HG02840 (cell line): Measurements from ENCODE around the gene BMPR2.
"Not testable (repeated sequence)": the region's sequence is repeated elsewhere in the genome, so short reads cannot be mapped to it uniquely, and the experiment has no call there.

ENCODE experiments used
- ATAC-seq: cut with Tn5 transposase; IDR thresholded peaks from one replicate; pipeline ENCODE4 v1.9.1; 2021; ENCODE audit warnings: mild to moderate bottlenecking, moderate library complexity, moderate number of reproducible peaks; ENCODE audit not compliant: unreplicated experiment, low FRiP score

The BMPR2 gene

GRCh38 chr2:202514732-202515131 lies 138.6 kb downstream of the BMPR2 start:
- no peak for ATAC-seq

- no peak for ATAC-seq
Measured at GRCh38 chr2:202519453-202519852, 143.3 kb downstream of the BMPR2 start.

GRCh38 chr2:202521470-202521869 lies 145.3 kb downstream of the BMPR2 start:
- ATAC-seq, result no peak

- no peak for ATAC-seq
Measured at GRCh38 chr2:202529389-202529788, 153.3 kb downstream of the BMPR2 start.

- no peak for ATAC-seq
Measured at GRCh38 chr2:202530038-202530437, 153.9 kb downstream of the BMPR2 start.

- not testable (repeated sequence) for ATAC-seq
Measured at GRCh38 chr2:202535290-202535689, 159.2 kb downstream of the BMPR2 start.

GRCh38 chr2:202541137-202541536 lies 165.0 kb downstream of the BMPR2 start:
- no peak for ATAC-seq

GRCh38 chr2:202542142-202542541 lies 166.0 kb downstream of the BMPR2 start:
- ATAC-seq, result no peak

- no peak for ATAC-seq
Measured at GRCh38 chr2:202545523-202545922, 169.4 kb downstream of the BMPR2 start.

- ATAC-seq, result no peak
Measured at GRCh38 chr2:202545931-202546330, 169.8 kb downstream of the BMPR2 start.

GRCh38 chr2:202546499-202547141 lies 170.5 kb downstream of the BMPR2 start:
- not testable (repeated sequence) for ATAC-seq

GRCh38 chr2:202548240-202548639 lies 172.1 kb downstream of the BMPR2 start:
- ATAC-seq, result no peak

GRCh38 chr2:202551000-202551399 lies 174.9 kb downstream of the BMPR2 start:
- not testable (repeated sequence) for ATAC-seq

GRCh38 chr2:202555356-202555755 lies 179.2 kb downstream of the BMPR2 start:
- no peak for ATAC-seq

GRCh38 chr2:202560200-202560599 lies 184.1 kb downstream of the BMPR2 start:
- ATAC-seq, result no peak

- no peak for ATAC-seq
Measured at GRCh38 chr2:202564226-202564625, 188.1 kb downstream of the BMPR2 start.

GRCh38 chr2:202566286-202566685 lies 190.2 kb downstream of the BMPR2 start:
- ATAC-seq, result no peak

- ATAC-seq, result no peak
Measured at GRCh38 chr2:202574541-202574940, 198.4 kb downstream of the BMPR2 start.

GRCh38 chr2:202575194-202575593 lies 199.1 kb downstream of the BMPR2 start:
- ATAC-seq, result not testable (repeated sequence)

- ATAC-seq, result no peak
Measured at GRCh38 chr2:202577250-202578183, 201.4 kb downstream of the BMPR2 start.

- not testable (repeated sequence) for ATAC-seq
Measured at GRCh38 chr2:202582846-202583245, 206.7 kb downstream of the BMPR2 start.
